ENCODE data around the gene MYO1H.

Gene MYO1H

GRCh38 chr12:109494348-109494881, 146.7 kb downstream of the MYO1H start:
- no peak for DNase-seq (ENCODE audit: low spot score)

- DNase-seq (ENCODE audit: low spot score) = no peak
These were observed 147.3 kb downstream of the MYO1H start for GRCh38 chr12:109495012-109495411.

- DNase-seq (ENCODE audit: low spot score) = no peak
These were observed 148.6 kb downstream of the MYO1H start for GRCh38 chr12:109496306-109496705.

- DNase-seq (ENCODE audit: low spot score) = no peak
These were observed 150.0 kb downstream of the MYO1H start for GRCh38 chr12:109497675-109498074.

All from germinal center (tissue), 1 donor.